Superior temporal gyrus (tissue), 1 donor: Measurements from ENCODE around the gene SPATA31D1.

Source experiments
- DNase-seq: peaks from one replicate; pipeline ENCODE4 v3.0.0-alpha.2; 2016; ENCODE audit errors: extremely low spot score

Gene SPATA31D1

DNA sequence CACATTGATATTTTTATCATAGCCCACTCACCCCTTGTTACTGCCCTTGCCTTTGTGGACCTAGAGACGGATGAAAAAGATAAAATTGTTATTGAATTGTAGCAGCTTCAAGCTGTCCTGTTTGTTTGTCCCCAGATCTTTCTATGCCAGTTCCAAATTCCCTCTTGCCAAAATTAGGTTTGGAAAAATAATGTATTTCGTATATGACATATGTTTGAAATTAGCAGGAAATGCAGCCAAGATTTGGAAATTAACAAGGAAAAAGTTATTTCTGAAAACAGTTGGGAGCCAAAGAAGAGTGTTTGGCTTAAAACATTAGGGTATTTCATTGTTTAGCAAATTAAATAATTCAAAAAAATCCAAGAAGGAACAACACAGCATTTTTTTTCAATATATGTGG lies 33.5 kb downstream of the SPATA31D1 start:
- DNase-seq = peak; percentile 39

- no peak for DNase-seq
Observed at GRCh38 chr9:82024908-82025307, 36.3 kb downstream of the SPATA31D1 start.

GRCh38 chr9:82031538-82032280 lies 43.1 kb downstream of the SPATA31D1 start:
- DNase-seq = peak; percentile 79

DNA sequence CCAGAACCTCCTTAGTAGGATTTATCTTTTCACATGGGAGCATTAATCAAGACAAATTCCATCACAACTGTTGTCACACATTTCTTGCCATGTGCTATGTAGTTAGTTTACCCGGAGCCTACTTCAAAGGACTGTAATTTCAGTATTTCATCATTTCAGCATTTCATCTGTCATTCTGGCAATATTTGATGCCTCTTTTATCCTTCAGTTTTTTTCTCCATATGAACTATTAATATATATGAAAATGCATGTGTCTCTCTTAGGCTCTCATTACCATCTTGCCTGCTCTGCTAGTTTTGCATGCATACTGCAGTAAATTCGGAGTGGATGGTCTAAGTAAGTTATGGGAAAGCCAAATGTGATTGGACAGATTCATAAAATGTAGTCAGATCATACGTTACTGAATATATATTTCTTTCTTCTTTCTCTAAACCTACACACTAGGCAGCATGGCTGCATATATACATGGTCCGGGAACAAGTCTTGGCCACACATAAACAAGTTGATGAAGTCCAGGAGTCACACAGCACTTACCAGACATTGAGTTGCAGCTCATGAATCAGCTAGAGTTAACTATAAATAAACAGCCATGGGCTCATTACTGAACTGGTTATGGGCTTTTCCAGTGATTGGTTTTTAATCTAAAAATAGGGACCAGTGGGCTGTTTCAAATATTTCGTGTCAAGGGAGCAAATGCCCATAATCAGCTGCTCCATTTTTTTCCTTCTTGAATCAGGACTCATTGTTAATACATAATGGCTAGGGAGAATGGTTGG lies 46.6 kb downstream of the SPATA31D1 start:
- DNase-seq = no peak

GRCh38 chr9:82036086-82036485 lies 47.5 kb downstream of the SPATA31D1 start:
- DNase-seq = peak; percentile 59

DNA sequence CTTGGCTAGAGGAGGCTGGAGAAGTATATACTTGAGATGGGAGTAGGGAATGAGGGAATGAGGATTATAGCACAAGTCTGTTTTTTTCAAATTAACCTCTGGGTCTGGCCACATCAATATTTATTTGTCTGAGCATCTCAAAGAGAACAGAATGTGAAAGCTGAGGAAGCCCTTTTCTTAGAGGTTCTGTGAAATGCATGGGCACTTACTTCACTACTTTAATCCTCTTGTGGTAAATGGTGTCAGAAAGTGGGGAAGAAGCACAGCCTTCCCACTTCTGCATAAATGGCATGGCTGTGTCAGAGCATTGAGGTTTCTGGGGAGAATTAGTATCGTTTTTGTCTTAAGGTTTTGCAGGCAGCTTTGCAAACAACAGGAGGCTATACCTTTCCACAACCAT lies 48.6 kb downstream of the SPATA31D1 start:
- no peak for DNase-seq

GRCh38 chr9:82038897-82039296 lies 50.3 kb downstream of the SPATA31D1 start:
- DNase-seq = no peak
